KMS-11 (cell line): Measurements from ENCODE around the gene STK32C.
"Not testable (repeated sequence)": the region's sequence is repeated elsewhere in the genome, so short reads cannot be mapped to it uniquely, and the experiment has no call there.

ENCODE experiments used
- H2AFZ ChIP-seq: fragments of 200-600 bp; sonication (generic); 2 replicates; pipeline ENCODE4 v1.6.1; 2016; ENCODE audit warnings: antibody characterized with exemption, mixed run types, low read depth
- H3K27ac ChIP-seq: fragments of 200-600 bp; sonication (generic); 2 replicates; pipeline ENCODE4 v1.6.1; 2016; ENCODE audit warnings: mild to moderate bottlenecking, mixed run types
- H3K27me3 ChIP-seq: fragments of 200-600 bp; sonication (generic); 2 replicates; pipeline ENCODE4 v1.6.1; 2017; ENCODE audit warnings: mild to moderate bottlenecking, low read depth, mixed run types, moderate library complexity; ENCODE audit not compliant: insufficient read depth
- H3K36me3 ChIP-seq: fragments of 200-600 bp; sonication (generic); 2 replicates; pipeline ENCODE4 v1.6.1; 2017; ENCODE audit warnings: mild to moderate bottlenecking, mixed run types; ENCODE audit not compliant: insufficient read depth
- H3K4me1 ChIP-seq: fragments of 200-600 bp; sonication (generic); 2 replicates; pipeline ENCODE4 v1.6.1; 2016; ENCODE audit warnings: mild to moderate bottlenecking, low read depth, mixed run types; ENCODE audit not compliant: poor library complexity, severe bottlenecking
- H3K4me2 ChIP-seq: fragments of 200-600 bp; sonication (generic); 2 replicates; pipeline ENCODE4 v1.7.0; 2016; ENCODE audit warnings: mild to moderate bottlenecking, mixed run types
- H3K4me3 ChIP-seq: fragments of 200-600 bp; sonication (generic); IDR thresholded peaks from 2 replicates; pipeline ENCODE4 v1.6.1; 2017; ENCODE audit warnings: low read depth, low read length, mixed read lengths; ENCODE audit not compliant: insufficient read depth
- H3K79me2 ChIP-seq: fragments of 200-600 bp; sonication (generic); 2 replicates; pipeline ENCODE4 v1.6.1; 2016; ENCODE audit warnings: low read depth, mixed run types; ENCODE audit not compliant: insufficient read depth
- H3K9ac ChIP-seq: fragments of 200-600 bp; sonication (generic); 2 replicates; pipeline ENCODE4 v1.6.1; 2016; ENCODE audit warnings: mild to moderate bottlenecking, mixed run types
- H4K20me1 ChIP-seq: fragments of 200-600 bp; sonication (generic); 2 replicates; pipeline ENCODE4 v1.6.1; 2016; ENCODE audit warnings: mild to moderate bottlenecking, mixed run types; ENCODE audit not compliant: insufficient read depth
- TF ChIP-seq, protein P1 (sequence below): fragments of 200-600 bp; sonication (generic); conservative IDR thresholded peaks from 2 replicates; pipeline ENCODE4 v1.6.1; 2017; ENCODE audit warnings: low read depth, mild to moderate bottlenecking, antibody characterized with exemption, low read length, moderate library complexity, mixed read lengths

STK32C gene

DNA sequence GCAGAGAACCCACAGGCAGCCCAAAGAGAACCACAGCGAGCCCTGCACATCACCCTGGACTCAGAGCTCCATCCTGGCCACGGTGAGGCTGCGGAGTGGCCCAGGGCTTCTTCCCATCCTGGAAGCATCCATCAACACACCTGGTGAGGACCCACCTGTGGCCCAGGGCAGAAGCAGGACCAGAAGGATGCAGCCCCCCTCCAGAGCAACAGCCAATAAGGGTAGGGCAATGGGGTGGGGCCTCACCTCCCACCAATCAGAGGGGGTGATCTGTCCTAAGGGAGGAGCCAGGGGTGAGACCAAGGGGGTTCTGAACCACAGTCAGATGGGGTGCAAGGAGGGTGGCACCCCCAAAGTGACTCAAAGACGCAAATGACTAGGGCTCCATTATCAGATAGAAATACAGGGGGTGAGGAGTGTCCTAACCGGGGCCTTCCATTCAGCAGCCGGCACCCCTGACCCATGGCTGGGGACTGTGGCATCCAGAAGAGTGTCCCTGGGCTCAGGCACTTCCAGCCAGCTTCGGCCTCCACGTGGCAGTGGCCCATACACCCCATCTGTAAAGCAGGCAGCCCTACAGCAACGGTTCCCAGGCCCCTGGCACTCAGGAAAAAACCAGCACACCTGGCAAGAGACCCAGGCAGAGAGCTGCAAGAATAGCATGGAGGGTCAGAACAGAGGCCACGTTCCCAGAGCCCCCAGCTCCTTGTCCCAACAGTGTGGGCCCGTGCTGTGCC lies 36.9 kb downstream of the STK32C start:
- H3K4me3 ChIP-seq, result no peak overlapping the region
- H3K27ac ChIP-seq, result no peak overlapping the region
- no peaks in the 10 kb centered on the region for H3K4me1 ChIP-seq
- no peak overlapping the region for H2AFZ ChIP-seq
- no peaks in the 10 kb centered on the region for H4K20me1 ChIP-seq
- H3K27me3 ChIP-seq, result peaks cover 21% of the 10 kb centered on the region
- H3K79me2 ChIP-seq, result no peaks in the 10 kb centered on the region
- no peaks in the 10 kb centered on the region for H3K36me3 ChIP-seq
- TF ChIP-seq, protein P1, sequence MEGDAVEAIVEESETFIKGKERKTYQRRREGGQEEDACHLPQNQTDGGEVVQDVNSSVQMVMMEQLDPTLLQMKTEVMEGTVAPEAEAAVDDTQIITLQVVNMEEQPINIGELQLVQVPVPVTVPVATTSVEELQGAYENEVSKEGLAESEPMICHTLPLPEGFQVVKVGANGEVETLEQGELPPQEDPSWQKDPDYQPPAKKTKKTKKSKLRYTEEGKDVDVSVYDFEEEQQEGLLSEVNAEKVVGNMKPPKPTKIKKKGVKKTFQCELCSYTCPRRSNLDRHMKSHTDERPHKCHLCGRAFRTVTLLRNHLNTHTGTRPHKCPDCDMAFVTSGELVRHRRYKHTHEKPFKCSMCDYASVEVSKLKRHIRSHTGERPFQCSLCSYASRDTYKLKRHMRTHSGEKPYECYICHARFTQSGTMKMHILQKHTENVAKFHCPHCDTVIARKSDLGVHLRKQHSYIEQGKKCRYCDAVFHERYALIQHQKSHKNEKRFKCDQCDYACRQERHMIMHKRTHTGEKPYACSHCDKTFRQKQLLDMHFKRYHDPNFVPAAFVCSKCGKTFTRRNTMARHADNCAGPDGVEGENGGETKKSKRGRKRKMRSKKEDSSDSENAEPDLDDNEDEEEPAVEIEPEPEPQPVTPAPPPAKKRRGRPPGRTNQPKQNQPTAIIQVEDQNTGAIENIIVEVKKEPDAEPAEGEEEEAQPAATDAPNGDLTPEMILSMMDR, result no peak
- H3K9ac ChIP-seq, result no peak overlapping the region
- no peak overlapping the region for H3K4me2 ChIP-seq

DNA sequence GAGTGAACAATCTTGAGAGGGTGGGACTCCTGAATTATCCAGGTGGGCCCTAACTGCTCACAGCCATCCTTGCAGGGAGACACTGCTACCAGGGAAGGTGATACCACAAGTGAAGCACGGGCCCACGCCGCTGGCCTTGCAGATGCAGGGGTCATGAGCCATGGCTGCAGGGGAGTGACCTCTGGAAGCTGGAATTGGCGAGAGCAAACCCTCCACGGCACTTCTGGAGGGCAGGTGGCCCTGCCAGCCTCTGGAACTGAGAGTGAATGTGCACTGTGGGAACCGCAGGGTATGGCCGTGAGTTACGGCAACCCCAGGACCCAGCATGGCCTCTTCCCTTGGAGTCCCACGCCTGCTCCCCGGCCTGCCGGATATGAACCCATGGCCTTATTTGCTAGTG lies 37.5 kb downstream of the STK32C start:
- Histone ChIP-seq H4K20me1 (no peaks in the 10 kb centered on the region), H3K27me3 (peaks cover 27% of the 10 kb centered on the region), H3K27ac (no peak overlapping the region), H3K79me2 (no peaks in the 10 kb centered on the region), H2AFZ (no peak overlapping the region), H3K36me3 (no peaks in the 10 kb centered on the region), H3K4me3 (no peak overlapping the region), H3K9ac (no peak overlapping the region), H3K4me1 (no peaks in the 10 kb centered on the region), H3K4me2 (no peak overlapping the region)
- TF ChIP-seq, protein P1, result no peak

DNA sequence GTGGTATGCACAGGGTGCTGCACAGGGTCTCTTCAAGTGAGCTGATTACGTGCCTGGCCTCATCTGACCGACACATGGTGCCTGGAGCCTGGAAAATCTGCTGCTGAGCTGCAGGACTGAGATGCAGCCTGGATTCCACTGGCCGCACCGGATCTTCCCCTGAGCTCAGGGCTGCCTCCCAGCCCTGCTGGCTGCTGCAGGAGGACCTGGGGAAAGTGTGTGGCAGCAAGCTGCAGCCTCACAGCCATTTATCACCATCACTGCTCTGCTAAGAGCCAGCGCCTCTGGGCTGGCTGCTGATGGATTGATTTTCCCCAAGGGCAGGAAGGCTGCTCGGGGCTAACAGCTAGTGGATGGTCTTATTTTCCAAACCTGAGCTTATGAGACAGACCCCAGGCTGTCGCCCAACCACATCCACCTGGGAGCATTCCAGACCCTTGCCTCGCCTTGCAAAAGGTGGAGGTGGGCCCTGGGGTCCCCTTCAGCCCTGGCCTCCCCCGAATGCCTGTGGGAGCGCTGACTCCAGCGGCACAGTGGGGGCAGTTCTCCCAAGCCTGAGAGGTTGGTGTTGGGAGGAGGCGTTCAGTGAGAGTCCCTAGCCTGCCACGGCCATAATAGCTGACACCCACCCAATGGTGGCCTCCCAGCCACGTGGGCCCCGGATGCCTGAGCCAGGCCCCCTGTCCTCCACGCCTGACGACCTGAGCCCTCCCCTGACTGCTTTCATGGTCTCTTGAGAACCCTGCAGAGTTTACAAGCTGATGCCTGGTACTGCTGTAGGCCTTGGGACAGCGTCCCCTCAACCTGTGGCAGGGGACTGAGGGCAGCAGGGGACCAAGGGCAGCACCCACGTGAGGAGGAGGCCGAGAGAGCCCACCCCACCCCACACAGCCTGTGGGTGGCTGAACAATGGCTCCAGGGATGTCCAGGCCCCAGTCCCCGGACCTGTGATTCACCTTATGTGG lies 38.2 kb downstream of the STK32C start:
- Histone ChIP-seq H3K36me3 (no peaks in the 10 kb centered on the region), H2AFZ (no peak overlapping the region), H4K20me1 (no peaks in the 10 kb centered on the region), H3K4me2 (no peak overlapping the region), H3K27ac (no peak overlapping the region), H3K4me3 (no peak overlapping the region), H3K9ac (no peak overlapping the region), H3K79me2 (no peaks in the 10 kb centered on the region), H3K4me1 (no peaks in the 10 kb centered on the region), H3K27me3 (peaks cover 24% of the 10 kb centered on the region)
- TF ChIP-seq, protein P1, result no peak

DNA sequence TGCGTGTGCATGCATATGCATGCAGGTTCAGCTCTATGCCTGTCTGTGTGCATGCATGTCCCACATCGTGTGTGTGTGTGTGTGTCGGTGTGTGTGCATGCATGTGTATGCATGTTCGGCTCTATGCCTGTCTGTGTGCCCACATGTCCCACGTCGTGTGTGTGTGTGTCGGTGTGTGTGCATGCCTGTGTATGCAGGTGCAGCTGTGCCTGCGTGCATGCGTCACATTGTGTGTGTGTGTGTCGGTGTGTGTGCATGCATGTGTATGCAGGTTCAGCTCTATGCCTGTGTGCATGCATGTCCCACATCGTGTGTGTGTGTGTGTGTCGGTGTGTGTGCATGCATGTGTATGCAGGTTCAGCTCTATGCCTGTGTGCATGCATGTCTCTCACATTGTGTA lies 39.8 kb downstream of the STK32C start:
- H3K9ac ChIP-seq, H3K36me3 ChIP-seq, H3K79me2 ChIP-seq, H3K4me3 ChIP-seq, H3K27ac ChIP-seq, H3K4me1 ChIP-seq, H4K20me1 ChIP-seq, H3K4me2 ChIP-seq, H2AFZ ChIP-seq: not testable (repeated sequence)
- H3K27me3 ChIP-seq, result peaks cover 10% of the 10 kb centered on the region
